ENCODE results near the gene PLIN5. TPM values are rescaled to one million over a fixed set of nuclear protein-coding genes. Genes with fewer than 3 reads are reported as not detected.

The PLIN5 gene
- total RNA-seq, 1 donor from 2014 or later: 17.2 TPM

DNA sequence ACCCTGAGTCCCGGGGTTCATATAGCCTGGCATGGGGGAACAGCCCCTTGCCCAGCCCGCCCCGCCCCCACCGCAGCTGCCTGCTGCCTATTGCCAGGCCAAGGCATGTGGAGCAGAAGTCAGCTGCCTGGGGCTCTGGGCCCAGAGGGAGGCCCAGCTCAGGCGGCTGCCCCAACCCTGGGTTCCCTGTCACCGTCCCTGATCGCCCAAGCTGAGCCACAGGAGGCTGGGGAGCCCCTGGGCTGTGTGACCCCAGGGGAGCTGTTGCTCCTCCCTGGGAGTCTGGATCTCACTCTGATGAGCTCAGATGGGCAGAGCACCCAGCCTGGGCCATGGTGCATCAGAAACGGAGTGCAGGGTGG lies 18.1 kb downstream of the PLIN5 start:
- no peak overlapping the region for H3K4me3 ChIP-seq
- no peak for ATAC-seq

DNA sequence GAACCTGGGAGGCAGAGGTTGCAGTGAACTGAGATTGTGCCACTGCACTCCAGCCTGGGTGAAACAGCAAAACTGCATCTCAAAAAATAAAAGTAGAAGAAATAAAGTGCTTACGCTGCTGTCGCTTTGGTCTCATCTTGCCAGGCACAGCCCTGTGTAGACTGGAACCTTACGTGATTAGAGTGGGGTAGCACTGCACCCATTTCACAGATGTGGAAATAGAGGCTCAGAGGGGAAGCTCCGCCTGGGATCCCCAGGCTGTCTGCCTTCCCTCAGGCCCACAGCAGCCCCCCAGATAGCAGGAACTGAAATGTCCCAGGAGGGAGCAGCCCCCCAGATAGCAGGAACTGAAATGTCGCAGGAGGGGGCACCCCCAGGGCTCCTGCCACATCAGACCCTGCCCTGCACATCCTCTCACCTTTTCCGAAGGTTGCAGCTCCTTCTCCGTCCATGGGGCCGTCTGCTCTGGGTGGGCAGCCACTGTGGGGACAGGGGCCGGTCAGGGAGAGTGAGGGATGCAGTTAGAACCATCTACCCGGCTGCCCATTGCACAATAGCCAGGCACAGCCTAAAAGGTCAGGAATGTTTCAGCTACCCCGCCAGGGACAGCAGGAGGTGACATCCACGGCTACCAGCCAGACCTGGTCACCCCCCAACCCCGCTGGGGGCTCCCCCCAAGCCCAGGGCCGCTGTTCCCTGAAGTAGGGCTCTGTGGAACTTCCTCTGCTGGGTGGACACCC lies 18.7 kb downstream of the PLIN5 start:
- H3K36me3 ChIP-seq: no peaks in the 10 kb centered on the region
- no peak for ATAC-seq
- no peak overlapping the region for H3K4me3 ChIP-seq
- H3K27ac ChIP-seq: no peak overlapping the region
- no peaks in the 10 kb centered on the region for H3K9me3 ChIP-seq
- no peaks in the 10 kb centered on the region for H3K4me1 ChIP-seq
- H3K27me3 ChIP-seq: no peaks in the 10 kb centered on the region
- intact Hi-C loops (cut with DNase I): no loop called here
- no peak for DNase-seq
- TF ChIP-seq, protein P1, sequence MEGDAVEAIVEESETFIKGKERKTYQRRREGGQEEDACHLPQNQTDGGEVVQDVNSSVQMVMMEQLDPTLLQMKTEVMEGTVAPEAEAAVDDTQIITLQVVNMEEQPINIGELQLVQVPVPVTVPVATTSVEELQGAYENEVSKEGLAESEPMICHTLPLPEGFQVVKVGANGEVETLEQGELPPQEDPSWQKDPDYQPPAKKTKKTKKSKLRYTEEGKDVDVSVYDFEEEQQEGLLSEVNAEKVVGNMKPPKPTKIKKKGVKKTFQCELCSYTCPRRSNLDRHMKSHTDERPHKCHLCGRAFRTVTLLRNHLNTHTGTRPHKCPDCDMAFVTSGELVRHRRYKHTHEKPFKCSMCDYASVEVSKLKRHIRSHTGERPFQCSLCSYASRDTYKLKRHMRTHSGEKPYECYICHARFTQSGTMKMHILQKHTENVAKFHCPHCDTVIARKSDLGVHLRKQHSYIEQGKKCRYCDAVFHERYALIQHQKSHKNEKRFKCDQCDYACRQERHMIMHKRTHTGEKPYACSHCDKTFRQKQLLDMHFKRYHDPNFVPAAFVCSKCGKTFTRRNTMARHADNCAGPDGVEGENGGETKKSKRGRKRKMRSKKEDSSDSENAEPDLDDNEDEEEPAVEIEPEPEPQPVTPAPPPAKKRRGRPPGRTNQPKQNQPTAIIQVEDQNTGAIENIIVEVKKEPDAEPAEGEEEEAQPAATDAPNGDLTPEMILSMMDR (IDR thresholded peaks at IDR 0.05): no peak

More for the DNA sequence above, 18.1 kb downstream of the PLIN5 start:
- no peaks in the 10 kb centered on the region for H3K27me3 ChIP-seq
- TF ChIP-seq, protein P1 (IDR thresholded peaks at IDR 0.05): no peak
- H3K36me3 ChIP-seq: no peaks in the 10 kb centered on the region
- H3K4me1 ChIP-seq: no peaks in the 10 kb centered on the region
- intact Hi-C loops (cut with DNase I): no loop called here
- H3K9me3 ChIP-seq: no peaks in the 10 kb centered on the region
- no peak for DNase-seq
- H3K27ac ChIP-seq: no peak overlapping the region

DNA sequence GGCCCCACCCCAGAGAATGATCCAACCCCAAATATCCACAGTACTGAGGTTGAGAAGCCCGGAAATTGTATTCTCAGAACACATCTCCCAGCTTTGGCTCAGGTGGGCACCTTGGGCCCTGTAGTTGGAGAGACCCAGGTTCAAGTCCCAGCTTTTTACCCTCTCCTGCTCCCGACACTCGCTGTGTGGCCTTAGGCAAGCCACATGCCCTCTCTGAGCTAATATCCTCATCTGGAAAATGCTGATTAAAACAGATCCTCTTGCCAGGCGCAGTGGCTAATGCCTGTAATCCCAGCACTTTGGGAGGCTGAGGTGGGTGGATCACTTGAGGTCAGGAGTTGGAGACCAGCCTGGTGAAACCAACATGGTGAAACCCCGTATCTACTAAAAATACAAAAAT lies 19.3 kb downstream of the PLIN5 start:
- intact Hi-C loops (cut with DNase I): no loop called here
- no peak for DNase-seq
- no peaks in the 10 kb centered on the region for H3K4me1 ChIP-seq
- TF ChIP-seq, protein P1 (IDR thresholded peaks at IDR 0.05): no peak
- H3K4me3 ChIP-seq: no peak overlapping the region
- no peaks in the 10 kb centered on the region for H3K36me3 ChIP-seq
- no peaks in the 10 kb centered on the region for H3K27me3 ChIP-seq
- H3K27ac ChIP-seq: no peak overlapping the region
- no peak for ATAC-seq
- no peaks in the 10 kb centered on the region for H3K9me3 ChIP-seq

DNA sequence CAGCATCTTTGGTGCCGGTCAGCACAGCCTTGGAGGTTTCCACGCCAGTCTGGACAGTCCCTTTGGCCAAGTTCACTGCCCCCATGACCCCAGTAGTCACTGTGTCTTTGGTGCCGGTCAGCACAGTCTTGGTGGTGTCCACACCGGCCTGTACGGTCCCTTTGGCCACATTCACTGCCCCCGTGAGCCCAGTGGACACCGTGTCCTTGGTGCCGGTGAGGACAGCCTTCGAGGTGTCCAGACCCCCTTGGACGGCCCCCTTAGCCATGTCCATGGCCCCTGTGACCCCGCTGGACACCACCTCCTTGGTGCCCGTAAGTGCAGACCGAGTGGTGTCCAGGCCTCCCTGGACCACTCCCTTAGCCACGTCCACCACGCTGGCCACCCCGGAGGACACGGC lies 21.8 kb downstream of the PLIN5 start:
- Histone ChIP-seq H3K9me3 (no peaks in the 10 kb centered on the region), H3K27me3 (no peaks in the 10 kb centered on the region), H3K4me1 (no peaks in the 10 kb centered on the region), H3K27ac (no peak overlapping the region), H3K36me3 (no peaks in the 10 kb centered on the region), H3K4me3 (no peak overlapping the region)
- TF ChIP-seq, protein P1 (IDR thresholded peaks at IDR 0.05): no peak
- intact Hi-C loops (cut with DNase I): no loop called here
- no peak for ATAC-seq
- DNase-seq: no peak

DNA sequence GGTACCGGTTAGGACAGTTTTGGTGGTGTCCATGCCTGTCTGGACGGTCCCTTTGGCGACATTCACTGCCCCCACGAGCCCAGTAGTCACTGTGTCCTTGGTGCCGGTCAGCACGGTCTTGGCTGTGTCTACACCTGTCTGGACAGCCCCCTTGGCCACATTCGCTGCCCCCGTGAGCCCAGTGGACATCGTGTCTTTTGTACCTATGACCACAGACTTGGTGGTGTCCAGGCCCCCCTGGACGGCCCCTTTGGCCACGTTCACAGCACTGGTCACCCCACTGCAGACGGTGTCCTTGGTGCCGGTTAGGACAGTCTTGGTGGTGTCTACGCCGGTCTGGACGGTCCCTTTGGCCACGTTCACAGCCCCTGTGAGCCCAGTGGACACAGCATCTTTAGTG lies 23.0 kb downstream of the PLIN5 start:
- ATAC-seq (no peak), DNase-seq (no peak)
- Histone ChIP-seq H3K27me3 (no peaks in the 10 kb centered on the region), H3K4me3 (no peak overlapping the region), H3K4me1 (no peaks in the 10 kb centered on the region), H3K36me3 (no peaks in the 10 kb centered on the region), H3K27ac (no peak overlapping the region), H3K9me3 (no peaks in the 10 kb centered on the region)
- intact Hi-C loops (cut with DNase I): no loop called here
- TF ChIP-seq, protein P1 (IDR thresholded peaks at IDR 0.05): no peak
